Hepatocyte (in vitro differentiated cells): Measurements from ENCODE around the gene LRRC38. TPM values are rescaled to one million over a fixed set of nuclear protein-coding genes. Genes with fewer than 3 reads are reported as not detected.

Experiments
- DNase-seq: peaks from one replicate; pipeline ENCODE4 v3.0.0-alpha.2; 2016; ENCODE audit warnings: low spot score
- H2AFZ ChIP-seq: fragments of 200-600 bp; sonication (generic); 2 replicates; pipeline ENCODE4 v1.6.0; 2016; ENCODE audit warnings: antibody characterized with exemption, mild to moderate bottlenecking
- H3K27ac ChIP-seq: fragments of 200-600 bp; sonication (generic); 2 replicates; pipeline ENCODE4 v1.5.1; 2016; ENCODE audit warnings: mild to moderate bottlenecking
- H3K27me3 ChIP-seq: fragments of 200-600 bp; sonication (generic); 2 replicates; pipeline ENCODE4 v1.6.1; 2016
- H3K36me3 ChIP-seq: fragments of 200-600 bp; sonication (generic); replicated peaks from 2 replicates; pipeline ENCODE4 v1.5.1; 2016; ENCODE audit warnings: low read depth; ENCODE audit not compliant: insufficient read depth
- H3K4me1 ChIP-seq: fragments of 200-600 bp; sonication (generic); 2 replicates; pipeline ENCODE4 v1.5.1; 2016; ENCODE audit warnings: mild to moderate bottlenecking, moderate library complexity; ENCODE audit not compliant: insufficient read depth
- H3K4me2 ChIP-seq: fragments of 200-600 bp; sonication (generic); 2 replicates; pipeline ENCODE4 v1.6.0; 2016
- H3K4me3 ChIP-seq: fragments of 200-600 bp; sonication (generic); 2 replicates; pipeline ENCODE4 v1.5.1; 2016; ENCODE audit warnings: mild to moderate bottlenecking
- H3K79me2 ChIP-seq: fragments of 200-600 bp; sonication (generic); 2 replicates; pipeline ENCODE4 v1.6.0; 2017; ENCODE audit warnings: mild to moderate bottlenecking
- H3K9me2 ChIP-seq: fragments of 200-600 bp; sonication (generic); replicated peaks from 2 replicates; pipeline ENCODE4 v1.6.0; 2017; ENCODE audit warnings: mild to moderate bottlenecking; ENCODE audit not compliant: insufficient read depth
- H3K9me3 ChIP-seq: fragments of 200-600 bp; sonication (generic); 2 replicates; pipeline ENCODE4 v1.5.1; 2016; ENCODE audit warnings: low read depth, mild to moderate bottlenecking
- H4K20me1 ChIP-seq: fragments of 200-600 bp; sonication (generic); 2 replicates; pipeline ENCODE4 v1.6.0; 2016; ENCODE audit warnings: mild to moderate bottlenecking; ENCODE audit not compliant: insufficient read depth, poor library complexity, severe bottlenecking
- CTCF ChIP-seq: fragments of 200-600 bp; sonication (generic); IDR thresholded peaks from 2 replicates; pipeline ENCODE4 v1.5.1; 2016; ENCODE audit warnings: antibody characterized with exemption, mild to moderate bottlenecking; ENCODE audit not compliant: poor library complexity
- EZH2 ChIP-seq: fragments of 200-600 bp; sonication (generic); IDR thresholded peaks from 2 replicates; pipeline ENCODE4 v1.6.1; 2016; ENCODE audit warnings: antibody characterized with exemption, mild to moderate bottlenecking, borderline replicate concordance
- EZH2phosphoT487 ChIP-seq: fragments of 200-600 bp; sonication (generic); IDR thresholded peaks from one replicate; pipeline ENCODE4 v1.6.1; 2018; ENCODE audit warnings: antibody characterized with exemption, mild to moderate bottlenecking, low read depth, moderate library complexity; ENCODE audit not compliant: unreplicated experiment, severe bottlenecking
- WGBS: methylation state at CpG from one replicate; pipeline ENCODE4 v1.1.6; 2016; ENCODE audit warnings: low lambda C conversion rate; ENCODE audit errors: missing lambda C conversion rate; 5-methylcytosine and 5-hydroxymethylcytosine counted together
- polyA plus RNA-seq: library from polyadenylated mRNA; unstranded; fragments of >200 nt; fragmentation: Nextera tagmentation; extraction: Ambion mirVana; gene quantifications from 2 replicates; pipeline ENCODE4 v1.2.1, GENCODE V29; 2016
- total RNA-seq: library from RNA; depleted of rRNA; stranded (reverse); fragments of >200 nt; gene quantifications from 2 replicates; pipeline ENCODE4 v1.2.3, GENCODE V29; 2014

Gene LRRC38
- total and polyA plus RNA-seq, 2 experiments from 2014 or later, result 3.8 to 26.7 TPM

- Histone ChIP-seq H3K9me3 (no peaks in the 10 kb centered on the region), H3K4me2 (no peak overlapping the region), H3K27me3 (no peaks in the 10 kb centered on the region), H4K20me1 (no peaks in the 10 kb centered on the region), H3K36me3 (no peaks in the 10 kb centered on the region), H3K27ac (no peak overlapping the region), H3K79me2 (no peaks in the 10 kb centered on the region), H2AFZ (no peak overlapping the region), H3K4me1 (no peaks in the 10 kb centered on the region), H3K9me2 (no peaks in the 10 kb centered on the region), H3K4me3 (no peak overlapping the region)
- no peak for DNase-seq
- TF ChIP-seq CTCF (no peak), EZH2 (no peak), EZH2phosphoT487 (no peak)
- WGBS, result 65% methylated on average over 7 of the region's 7 CpGs
Observed at GRCh38 chr1:13462682-13463081, 51.1 kb downstream of the LRRC38 start.

GRCh38 chr1:13461977-13462376 is 51.8 kb downstream of the LRRC38 start:
- Histone ChIP-seq H3K9me2 (no peaks in the 10 kb centered on the region), H4K20me1 (no peaks in the 10 kb centered on the region), H3K27me3 (no peaks in the 10 kb centered on the region), H3K9me3 (no peaks in the 10 kb centered on the region), H3K4me3 (no peak overlapping the region), H3K27ac (no peak overlapping the region), H3K79me2 (no peaks in the 10 kb centered on the region), H3K36me3 (no peaks in the 10 kb centered on the region), H3K4me1 (no peaks in the 10 kb centered on the region), H3K4me2 (no peak overlapping the region), H2AFZ (no peak overlapping the region)
- DNase-seq, result no peak
- WGBS, result 78% methylated on average over 2 of the region's 2 CpGs
- TF ChIP-seq EZH2 (no peak), CTCF (no peak), EZH2phosphoT487 (no peak)

GRCh38 chr1:13456904-13457532 is 56.8 kb downstream of the LRRC38 start:
- no peaks in the 10 kb centered on the region for H3K79me2 ChIP-seq
- H3K27ac ChIP-seq, result no peak overlapping the region
- H2AFZ ChIP-seq, result no peak overlapping the region
- H4K20me1 ChIP-seq, result no peaks in the 10 kb centered on the region
- no peaks in the 10 kb centered on the region for H3K9me2 ChIP-seq
- peak; percentile 17 for DNase-seq
- H3K4me2 ChIP-seq, result no peak overlapping the region
- no peaks in the 10 kb centered on the region for H3K27me3 ChIP-seq
- H3K4me3 ChIP-seq, result no peak overlapping the region
- WGBS, result 73% methylated on average over 15 of the region's 15 CpGs
- no peaks in the 10 kb centered on the region for H3K36me3 ChIP-seq
- no peak for TF ChIP-seq EZH2phosphoT487
- TF ChIP-seq CTCF, result no peak
- no peak for TF ChIP-seq EZH2
- no peaks in the 10 kb centered on the region for H3K4me1 ChIP-seq
- no peaks in the 10 kb centered on the region for H3K9me3 ChIP-seq
